RWPE1 (cell line): ENCODE results near the gene SPG7.
A peak's percentile ranks its signal among the peaks of the same experiment; 100 is the strongest.

ENCODE experiments used
- CTCF ChIA-PET: fragments of 350-600 bp; sonication (Branson Sonifier 250); formaldehyde crosslinking; extraction: SDS; loops from one replicate; lab custom pipeline; 2021; lab: Yijun Ruan, JAX
- POLR2A ChIA-PET: fragments of 400-600 bp; formaldehyde crosslinking; extraction: SDS; loops from one replicate; lab custom pipeline; 2020; ENCODE audit warnings: antibody characterized with exemption; ENCODE audit not compliant: low non-redundant PET; lab: Yijun Ruan, JAX
- DNase-seq: peaks from one replicate; pipeline ENCODE4 v3.0.0; 2012; ENCODE audit warnings: low spot score
- H3K27ac ChIP-seq: fragments of 450-650 bp; 2 replicates; pipeline ENCODE4 v1.5.1; 2017
- TF ChIP-seq, protein P1 (sequence below): fragments of 450-650 bp; conservative IDR thresholded peaks from 2 replicates; pipeline ENCODE4 v1.5.1; 2017; ENCODE audit warnings: low read depth, mild to moderate bottlenecking

The SPG7 gene

DNA sequence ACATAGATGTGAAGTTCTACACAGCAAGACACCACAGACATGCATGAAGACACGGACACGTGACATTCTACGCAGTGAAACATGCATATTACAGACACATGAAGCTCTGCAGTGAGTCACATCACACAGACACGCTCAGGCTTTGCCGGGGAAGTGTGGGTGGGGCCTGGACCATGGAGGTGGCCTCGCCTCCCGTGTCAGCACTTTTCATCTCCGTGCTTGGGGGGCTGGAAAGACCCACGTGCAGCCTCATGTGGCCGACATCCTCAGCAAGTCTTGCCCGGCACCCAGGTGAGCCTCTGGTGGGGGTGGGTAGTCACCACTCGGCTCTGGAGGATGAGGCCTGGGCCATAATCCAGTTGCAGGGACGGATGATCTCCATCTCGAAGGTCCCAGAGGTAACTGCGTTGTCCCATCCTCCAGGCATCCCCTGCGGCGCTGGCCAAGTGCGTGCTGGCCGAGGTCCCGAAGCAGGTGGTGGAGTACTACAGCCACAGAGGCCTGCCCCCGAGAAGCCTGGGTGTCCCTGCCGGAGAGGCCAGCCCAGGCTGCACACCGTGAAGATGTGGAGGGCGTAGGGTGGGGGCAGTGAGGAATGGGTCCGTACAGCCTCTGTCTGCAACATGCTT, 88.0 kb downstream of the SPG7 start:
- TF ChIP-seq, protein P1, sequence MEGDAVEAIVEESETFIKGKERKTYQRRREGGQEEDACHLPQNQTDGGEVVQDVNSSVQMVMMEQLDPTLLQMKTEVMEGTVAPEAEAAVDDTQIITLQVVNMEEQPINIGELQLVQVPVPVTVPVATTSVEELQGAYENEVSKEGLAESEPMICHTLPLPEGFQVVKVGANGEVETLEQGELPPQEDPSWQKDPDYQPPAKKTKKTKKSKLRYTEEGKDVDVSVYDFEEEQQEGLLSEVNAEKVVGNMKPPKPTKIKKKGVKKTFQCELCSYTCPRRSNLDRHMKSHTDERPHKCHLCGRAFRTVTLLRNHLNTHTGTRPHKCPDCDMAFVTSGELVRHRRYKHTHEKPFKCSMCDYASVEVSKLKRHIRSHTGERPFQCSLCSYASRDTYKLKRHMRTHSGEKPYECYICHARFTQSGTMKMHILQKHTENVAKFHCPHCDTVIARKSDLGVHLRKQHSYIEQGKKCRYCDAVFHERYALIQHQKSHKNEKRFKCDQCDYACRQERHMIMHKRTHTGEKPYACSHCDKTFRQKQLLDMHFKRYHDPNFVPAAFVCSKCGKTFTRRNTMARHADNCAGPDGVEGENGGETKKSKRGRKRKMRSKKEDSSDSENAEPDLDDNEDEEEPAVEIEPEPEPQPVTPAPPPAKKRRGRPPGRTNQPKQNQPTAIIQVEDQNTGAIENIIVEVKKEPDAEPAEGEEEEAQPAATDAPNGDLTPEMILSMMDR = no peak
- ChIA-PET CTCF (no interaction called here), POLR2A (no interaction called here)
- DNase-seq = no peak
- H3K27ac ChIP-seq = no peak overlapping the region; the same call in 1 of the 2 replicates

DNA sequence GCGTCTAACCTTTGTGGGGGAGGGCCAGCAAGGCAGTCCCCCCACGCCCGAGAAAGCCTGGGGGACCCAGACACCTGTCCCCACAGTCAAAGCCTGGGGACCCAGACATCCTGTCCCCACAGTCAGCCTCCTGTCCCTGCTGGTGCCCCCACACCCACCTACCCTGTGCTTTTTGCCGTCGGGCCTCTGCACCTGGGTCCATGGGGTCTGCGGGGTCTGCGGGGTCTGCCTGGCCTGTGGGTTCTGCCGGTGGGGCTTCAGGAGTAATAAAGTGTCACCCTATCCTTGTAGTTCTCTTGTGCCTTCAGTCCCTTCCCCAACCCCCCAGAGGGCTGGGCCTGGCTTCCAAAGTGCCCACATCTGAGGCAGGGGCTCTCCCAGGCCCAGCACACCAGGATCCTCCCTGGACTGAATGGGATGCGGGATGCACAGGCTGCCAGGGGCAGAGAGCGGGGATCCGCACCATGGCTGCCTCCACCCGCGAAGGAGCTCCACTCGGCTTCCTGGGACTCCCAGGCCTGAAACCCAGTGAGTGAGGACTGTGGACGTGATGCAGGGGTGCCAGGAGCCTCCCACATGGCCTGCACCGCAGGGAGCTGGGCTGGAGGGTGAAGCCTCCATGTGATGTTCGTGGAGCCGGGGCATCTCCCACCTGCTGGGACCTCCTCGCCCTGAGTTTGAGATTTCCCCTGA, 88.9 kb downstream of the SPG7 start:
- POLR2A ChIA-PET = no interaction called here

DNA sequence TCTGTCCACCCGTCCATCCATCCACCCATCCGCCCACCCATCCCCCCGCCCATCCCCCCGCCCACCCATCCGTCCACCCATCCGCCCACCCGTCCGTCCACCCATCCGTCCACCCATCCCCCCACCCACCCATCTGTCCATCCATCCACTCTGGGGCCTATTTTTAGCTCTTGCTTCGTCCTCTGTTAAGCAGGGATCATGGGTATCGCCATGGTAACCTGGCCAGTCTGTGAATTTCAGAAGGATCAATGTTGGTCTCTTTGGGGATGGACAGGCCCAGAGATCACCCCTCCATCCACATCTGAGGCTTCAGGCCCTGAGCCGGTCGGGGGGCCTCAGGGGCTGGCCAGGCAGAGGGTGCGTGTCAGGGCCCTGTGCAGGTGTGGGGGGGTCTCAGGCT, 90.0 kb downstream of the SPG7 start:
- TF ChIP-seq, protein P1 = no peak
- no peak for DNase-seq
- H3K27ac ChIP-seq = no peak overlapping the region
- POLR2A ChIA-PET = no interaction called here
- CTCF ChIA-PET = no interaction called here

More for the DNA sequence above, 88.9 kb downstream of the SPG7 start:
- peak overlapping the region; percentile 25 for H3K27ac ChIP-seq
- DNase-seq = no peak
- CTCF ChIA-PET = no interaction called here
- TF ChIP-seq, protein P1 = no peak

DNA sequence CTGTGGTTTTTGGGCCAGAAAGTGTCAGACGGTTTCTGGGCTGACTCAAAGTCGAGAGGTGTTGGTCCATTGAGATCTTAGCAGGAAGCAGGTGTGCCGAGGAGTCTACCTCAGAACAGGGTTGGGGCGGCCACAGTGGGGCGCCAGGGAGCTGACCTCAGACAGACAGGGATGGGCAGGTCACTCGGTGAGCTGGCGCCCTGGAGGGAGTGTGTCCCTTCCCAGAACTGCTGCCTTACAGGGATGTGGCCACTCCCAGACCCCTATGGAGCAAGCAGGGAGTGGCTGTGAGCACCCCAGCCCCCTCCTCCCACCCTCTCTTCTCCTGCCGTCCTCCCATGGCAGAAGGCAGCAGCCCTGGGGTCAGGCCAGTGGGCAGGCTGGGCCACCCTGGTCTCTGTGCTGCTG, 91.3 kb downstream of the SPG7 start:
- CTCF ChIA-PET = interaction anchor here (0.5 to 1.5 kb wide), 5 partner anchors 7 to 260 kb away, joined by 3 to 7 read pairs (median 4); no protein-coding TSS in a partner anchor
- TF ChIP-seq, protein P1 = peak; percentile 28; the same call in 1 of the 2 replicates
- POLR2A ChIA-PET = interaction anchor here (1.2 kb wide), 1 partner anchor 34 kb away, joined by 4 read pairs; no protein-coding TSS in a partner anchor
- no peak for DNase-seq
- H3K27ac ChIP-seq = peak overlapping the region; percentile 56

DNA sequence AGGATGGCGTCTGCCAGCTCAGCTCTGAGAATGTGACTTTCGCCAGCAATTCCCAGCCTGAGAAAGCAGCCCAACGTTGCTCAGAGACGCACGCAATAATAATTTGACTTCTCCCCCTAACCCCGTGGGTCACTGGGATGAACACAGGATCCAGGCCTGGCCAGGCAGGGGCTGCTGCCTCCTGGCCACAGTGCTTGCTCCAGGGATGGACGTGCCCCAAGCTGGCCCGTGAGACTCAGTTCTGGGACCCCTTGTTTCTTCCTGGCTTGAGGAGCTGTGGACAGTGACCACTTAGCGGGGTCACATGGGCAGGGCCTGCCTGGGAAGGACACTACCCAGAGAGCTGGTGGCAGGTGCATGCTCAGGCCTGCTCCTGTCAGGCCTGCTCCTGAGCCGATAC, 91.7 kb downstream of the SPG7 start:
- ChIA-PET CTCF (interaction anchor here (0.5 to 2.4 kb wide), 7 partner anchors 8 to 260 kb away, joined by 3 to 10 read pairs (median 4); partner anchors contain the start of genes CHMP1A and SPATA33), POLR2A (interaction anchor here (0.5 to 1.2 kb wide), 2 partner anchors 33 to 54 kb away, joined by 4 to 11 read pairs; no protein-coding TSS in a partner anchor)
- TF ChIP-seq, protein P1 = no peak
- DNase-seq = no peak
- H3K27ac ChIP-seq = peak overlapping the region; percentile 56

DNA sequence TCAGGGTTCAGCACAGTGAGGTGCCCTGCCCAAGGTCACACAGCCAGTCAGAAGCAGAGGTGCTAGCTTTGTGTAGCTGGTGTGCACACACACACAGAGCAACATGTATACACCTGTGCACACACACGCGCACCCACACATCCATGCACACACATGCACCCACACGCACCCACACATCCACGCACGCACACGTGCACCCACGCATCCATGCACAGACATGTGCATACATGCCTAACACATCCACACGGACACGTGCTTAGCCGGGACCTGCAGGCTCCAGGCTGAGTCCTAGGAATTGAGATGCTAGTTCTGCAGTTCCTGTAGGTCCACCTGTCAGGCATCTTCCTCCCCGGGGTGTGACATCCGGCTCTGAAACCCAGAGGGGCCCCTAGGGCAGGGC, 92.2 kb downstream of the SPG7 start:
- peak overlapping the region; percentile 56 for H3K27ac ChIP-seq
- no peak for DNase-seq
- TF ChIP-seq, protein P1 = no peak
- CTCF ChIA-PET = interaction anchor here (0.6 to 2.4 kb wide), 6 partner anchors 11 to 260 kb away, joined by 3 to 10 read pairs (median 4); partner anchors contain the start of genes CHMP1A and SPATA33
- POLR2A ChIA-PET = interaction anchor here (0.5 to 1.2 kb wide), 2 partner anchors 33 to 53 kb away, joined by 4 to 11 read pairs; no protein-coding TSS in a partner anchor
